NCI-H1930 (cell line): Measurements from ENCODE around the gene PDCD1.
A peak's percentile ranks its signal among the peaks of the same experiment; 100 is the strongest.

Experiments
- DNase-seq, 2 experiments: peaks; one replicate each; lab custom pipeline; 2025; lab: John Stamatoyannopoulos, UW

The PDCD1 gene

DNA sequence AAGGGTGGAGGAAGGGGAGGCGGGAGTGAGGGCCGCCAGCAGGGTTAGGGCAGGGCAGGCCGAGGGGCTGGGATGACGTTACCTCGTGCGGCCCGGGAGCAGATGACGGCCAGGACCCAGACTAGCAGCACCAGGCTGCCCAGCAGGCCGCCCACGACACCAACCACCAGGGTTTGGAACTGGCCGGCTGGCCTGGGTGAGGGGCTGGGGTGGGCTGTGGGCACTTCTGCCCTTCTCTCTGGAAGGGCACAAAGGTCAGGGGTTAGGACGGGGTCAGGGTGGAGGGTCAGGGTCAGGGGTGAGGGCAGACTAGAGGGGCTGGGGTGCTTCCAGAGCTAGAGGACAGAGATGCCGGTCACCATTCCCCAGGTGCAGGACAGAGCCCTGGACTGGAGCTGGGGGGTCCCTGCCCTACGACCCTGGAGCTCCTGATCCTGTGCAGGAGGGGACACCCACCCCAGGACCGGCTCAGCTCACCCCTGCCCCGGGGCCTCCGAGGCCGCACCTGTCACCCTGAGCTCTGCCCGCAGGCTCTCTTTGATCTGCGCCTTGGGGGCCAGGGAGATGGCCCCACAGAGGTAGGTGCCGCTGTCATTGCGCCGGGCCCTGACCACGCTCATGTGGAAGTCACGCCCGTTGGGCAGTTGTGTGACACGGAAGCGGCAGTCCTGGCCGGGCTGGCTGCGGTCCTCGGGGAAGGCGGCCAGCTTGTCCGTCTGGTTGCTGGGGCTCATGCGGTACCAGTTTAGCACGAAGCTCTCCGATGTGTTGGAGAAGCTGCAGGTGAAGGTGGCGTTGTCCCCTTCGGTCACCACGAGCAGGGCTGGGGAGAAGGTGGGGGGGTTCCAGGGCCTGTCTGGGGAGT is 6.3 kb downstream of the PDCD1 start:
- DNase-seq = no peak

- no peak for DNase-seq
Measured at GRCh38 chr2:241851325-241852115, 7.2 kb downstream of the PDCD1 start.

GRCh38 chr2:241850544-241851324 is 8.0 kb downstream of the PDCD1 start:
- no peak for DNase-seq

DNA sequence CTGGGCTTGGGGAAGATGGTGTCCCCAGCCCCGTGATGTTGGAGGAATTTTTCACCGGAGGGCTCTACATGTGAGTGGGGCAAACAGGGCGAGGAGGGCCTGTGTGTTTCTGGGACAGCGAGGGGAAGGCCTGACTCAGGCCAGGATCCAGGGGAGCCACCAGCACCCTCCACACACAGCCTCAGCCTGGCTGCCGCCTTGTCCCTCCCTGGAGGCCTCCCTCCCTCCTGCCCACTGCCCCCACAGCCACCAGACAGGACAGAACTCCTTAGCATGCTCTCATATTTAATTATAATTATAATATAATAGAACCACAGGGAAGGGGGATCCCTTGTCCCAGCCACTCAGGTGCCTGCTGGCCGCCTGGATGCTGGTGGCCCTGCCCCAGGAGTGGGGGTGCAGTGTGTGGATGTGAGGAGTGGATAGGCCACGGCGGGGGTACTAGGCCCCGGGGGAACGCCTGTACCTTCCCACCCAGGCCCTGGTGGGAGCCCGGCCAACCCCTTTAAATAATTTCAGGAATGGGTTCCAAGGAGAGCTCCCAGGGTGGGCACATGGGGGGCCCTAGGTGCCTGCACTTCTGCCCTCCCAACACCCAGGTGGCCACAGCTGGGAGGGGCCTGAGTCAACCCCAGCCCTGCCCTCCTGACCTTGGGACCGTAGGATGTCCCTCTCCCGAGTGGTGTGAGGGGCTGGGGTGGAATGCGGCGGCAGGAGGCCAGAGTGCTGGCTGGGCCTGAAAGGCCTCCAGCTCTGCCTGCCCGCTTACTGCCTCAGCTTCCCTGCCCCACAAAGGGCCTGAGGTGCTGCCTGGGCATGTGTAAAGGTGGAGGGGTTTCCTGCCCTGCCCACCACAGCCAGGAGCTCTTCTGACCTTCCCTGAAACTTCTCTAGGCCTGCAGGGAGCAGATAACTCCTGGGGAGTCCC is 8.8 kb downstream of the PDCD1 start:
- DNase-seq = no peak

DNA sequence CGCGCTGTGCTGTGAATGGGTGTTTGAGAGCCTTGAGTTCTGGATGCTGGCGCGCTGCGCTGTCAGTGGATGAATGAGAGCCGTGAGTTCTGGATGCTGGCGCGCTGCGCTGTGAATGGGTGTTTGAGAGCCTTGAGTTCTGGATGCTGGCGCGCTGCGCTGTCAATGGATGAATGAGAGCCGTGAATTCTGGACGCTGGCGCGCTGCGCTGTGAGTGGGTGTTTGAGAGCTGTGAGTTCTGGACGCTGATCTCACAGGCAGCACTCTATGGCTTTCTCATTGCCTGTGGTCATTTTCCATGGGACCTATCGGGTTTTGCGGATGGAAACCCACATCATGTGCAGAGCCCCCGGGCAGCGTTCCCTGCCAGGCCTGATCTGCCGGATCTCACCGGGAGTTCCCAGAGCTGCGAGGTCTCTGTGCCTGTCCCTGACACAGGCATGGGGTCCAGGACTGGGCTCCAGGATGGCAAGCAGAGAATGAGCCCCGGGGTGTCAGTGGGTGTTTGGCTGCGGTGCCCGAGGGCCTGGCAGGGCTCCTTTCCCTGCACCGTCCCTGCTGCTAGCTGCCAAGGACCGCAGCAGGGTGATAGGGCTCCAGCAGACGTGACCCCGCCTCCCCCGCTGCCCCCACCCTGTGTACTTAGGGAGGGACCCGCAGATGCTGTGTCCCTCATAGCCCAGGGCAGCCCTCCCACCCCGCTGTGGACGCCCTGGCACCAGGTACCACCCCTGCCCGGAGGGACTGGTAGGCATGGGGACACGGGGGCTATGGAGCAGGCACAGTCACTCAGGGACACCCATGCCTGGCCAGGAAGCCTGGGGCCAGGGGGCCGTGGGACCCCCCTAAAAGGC is 9.7 kb downstream of the PDCD1 start:
- no peak for DNase-seq

- DNase-seq = no peak
Measured at GRCh38 chr2:241846406-241846805, 12.3 kb downstream of the PDCD1 start.

DNA sequence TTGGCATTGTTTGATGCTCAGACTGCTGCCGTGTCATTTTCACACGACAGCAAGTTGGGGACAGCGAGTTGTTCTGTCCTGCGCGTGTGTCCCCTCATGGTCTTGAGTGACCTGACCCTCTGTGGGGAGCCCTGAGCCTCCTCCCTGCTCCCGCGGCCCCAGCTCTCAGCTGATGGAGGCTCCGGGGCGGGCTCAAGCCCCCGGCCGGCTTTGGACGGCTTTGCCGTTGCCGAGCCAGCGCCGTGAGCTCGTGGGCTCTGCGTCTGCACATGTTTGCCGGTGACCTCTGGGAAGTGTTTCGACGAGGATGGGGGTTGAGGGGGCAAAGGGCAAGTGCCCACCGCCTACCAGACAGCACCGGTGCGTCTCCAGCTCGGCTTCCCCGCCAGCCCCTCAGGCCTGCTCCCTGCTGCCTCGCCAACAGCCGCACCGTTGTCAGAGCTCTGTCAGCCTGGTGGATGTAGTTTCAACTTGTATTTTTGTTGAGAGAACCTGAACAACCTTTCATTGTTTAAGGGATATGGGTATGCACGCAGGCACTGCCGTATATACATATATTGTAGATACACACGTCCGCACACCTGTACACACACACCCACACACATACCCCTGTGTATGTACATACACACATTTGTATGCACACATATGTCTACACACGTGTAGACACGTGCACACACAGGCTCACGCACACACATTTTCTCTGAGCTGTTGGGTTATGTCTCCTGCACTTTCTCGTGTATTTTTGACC is 13.7 kb downstream of the PDCD1 start:
- DNase-seq = no peak

- DNase-seq = peak; percentile 19 to 37
Measured at GRCh38 chr2:241844066-241844728, 14.5 kb downstream of the PDCD1 start.

GRCh38 chr2:241843321-241844065 is 15.2 kb downstream of the PDCD1 start:
- DNase-seq = no peak

DNA sequence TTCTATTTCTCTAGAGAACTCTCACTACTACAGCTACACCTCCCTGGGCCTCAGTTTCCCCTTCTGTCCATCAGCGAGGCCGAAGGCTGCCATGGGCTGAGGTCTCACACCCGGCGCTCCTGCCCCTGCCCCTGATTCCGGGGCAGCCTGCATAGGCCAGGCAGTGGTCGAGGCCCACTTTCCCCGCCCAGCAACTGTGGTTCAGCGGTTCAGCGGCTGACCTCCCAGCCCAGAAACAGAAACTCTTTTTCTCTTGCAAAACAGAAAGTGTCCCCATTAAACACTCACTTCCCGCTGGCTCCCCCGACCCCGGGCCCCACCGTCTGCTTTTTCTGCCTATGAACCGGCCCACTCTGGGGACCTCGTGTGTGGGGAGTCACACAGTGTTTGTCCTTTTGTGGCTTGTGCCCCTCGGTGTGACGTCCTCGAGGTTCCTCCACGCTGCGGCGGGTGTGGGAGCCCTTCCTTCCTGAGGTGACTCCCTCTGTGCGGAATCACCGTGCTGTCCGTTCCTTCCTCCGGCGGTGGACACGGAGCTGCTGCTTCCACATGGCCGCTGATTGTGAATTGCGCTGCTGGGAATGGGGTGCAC is 16.0 kb downstream of the PDCD1 start:
- no peak for DNase-seq

DNA sequence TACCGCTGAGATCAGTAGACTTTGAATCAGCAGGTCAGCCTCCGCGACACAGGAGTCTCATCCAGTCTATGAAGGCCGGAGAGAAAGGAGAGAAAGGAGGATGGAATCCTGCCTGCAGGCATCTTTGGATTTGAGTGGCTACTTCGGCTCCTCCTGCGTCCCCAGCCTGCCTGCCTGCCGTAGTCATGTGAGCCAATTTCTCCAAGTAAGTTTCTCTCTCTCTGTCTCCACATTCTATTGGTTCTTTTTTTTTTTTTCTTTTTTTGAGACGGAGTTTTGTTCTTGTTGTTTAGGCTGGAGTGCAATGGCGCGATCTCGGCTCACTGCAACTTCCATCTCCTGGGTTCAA is 16.7 kb downstream of the PDCD1 start:
- no peak for DNase-seq

- no peak for DNase-seq
Measured at GRCh38 chr2:241841181-241842066, 17.3 kb downstream of the PDCD1 start.

- no peak for DNase-seq
Measured at GRCh38 chr2:241837197-241837965, 21.3 kb downstream of the PDCD1 start.

DNA sequence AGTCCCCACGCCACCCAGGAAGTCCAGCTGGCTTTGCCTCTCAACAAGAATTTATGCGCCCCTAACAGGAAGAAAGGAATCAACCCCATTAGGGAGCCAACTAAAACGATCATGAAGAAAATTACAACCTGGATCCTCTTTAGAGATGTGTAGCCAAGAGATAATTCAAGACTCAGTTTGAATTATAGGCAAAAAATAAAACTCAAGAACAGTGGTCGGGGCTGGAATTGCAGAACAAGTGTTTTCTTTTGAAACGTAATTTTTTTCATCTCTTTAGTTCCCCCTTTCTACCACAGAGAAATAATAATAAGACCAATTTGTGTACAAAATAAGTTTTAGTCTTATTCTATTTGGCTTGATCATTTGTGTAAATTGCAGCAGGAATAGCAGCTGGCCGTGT is 22.4 kb downstream of the PDCD1 start:
- no peak for DNase-seq

DNA sequence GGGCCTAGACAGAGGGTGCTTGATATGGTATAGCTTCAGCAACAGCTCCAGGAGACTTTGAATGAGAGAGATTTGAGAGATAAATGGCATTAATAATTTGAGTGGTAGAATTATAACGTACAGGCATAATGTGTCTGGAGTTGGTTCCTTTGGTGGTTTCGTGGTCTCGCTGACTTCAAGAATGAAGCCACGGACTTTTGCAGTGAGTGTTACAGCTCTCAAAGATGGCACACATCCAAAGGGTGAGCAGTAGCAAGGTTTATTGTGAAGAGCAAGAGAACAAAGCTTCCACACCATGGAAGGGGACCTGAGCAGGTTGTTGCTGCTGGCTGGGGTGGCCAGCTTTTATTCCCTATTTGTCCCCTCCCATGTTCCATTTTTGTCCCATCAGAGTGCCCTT is 23.1 kb downstream of the PDCD1 start:
- DNase-seq = no peak

GRCh38 chr2:241834527-241835210 is 24.0 kb downstream of the PDCD1 start:
- DNase-seq = no peak
